ENCODE measurements around the gene PHACTR3.

PHACTR3 gene

GRCh38 chr20:59684685-59685242, 80.4 kb downstream of the PHACTR3 start:
- no peak for DNase-seq (ENCODE audit: low read depth, low spot score)
- TF ChIP-seq, protein P1, sequence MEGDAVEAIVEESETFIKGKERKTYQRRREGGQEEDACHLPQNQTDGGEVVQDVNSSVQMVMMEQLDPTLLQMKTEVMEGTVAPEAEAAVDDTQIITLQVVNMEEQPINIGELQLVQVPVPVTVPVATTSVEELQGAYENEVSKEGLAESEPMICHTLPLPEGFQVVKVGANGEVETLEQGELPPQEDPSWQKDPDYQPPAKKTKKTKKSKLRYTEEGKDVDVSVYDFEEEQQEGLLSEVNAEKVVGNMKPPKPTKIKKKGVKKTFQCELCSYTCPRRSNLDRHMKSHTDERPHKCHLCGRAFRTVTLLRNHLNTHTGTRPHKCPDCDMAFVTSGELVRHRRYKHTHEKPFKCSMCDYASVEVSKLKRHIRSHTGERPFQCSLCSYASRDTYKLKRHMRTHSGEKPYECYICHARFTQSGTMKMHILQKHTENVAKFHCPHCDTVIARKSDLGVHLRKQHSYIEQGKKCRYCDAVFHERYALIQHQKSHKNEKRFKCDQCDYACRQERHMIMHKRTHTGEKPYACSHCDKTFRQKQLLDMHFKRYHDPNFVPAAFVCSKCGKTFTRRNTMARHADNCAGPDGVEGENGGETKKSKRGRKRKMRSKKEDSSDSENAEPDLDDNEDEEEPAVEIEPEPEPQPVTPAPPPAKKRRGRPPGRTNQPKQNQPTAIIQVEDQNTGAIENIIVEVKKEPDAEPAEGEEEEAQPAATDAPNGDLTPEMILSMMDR (IDR thresholded peaks at IDR 0.05; ENCODE audit: insufficient read depth, low read length, missing control alignments), result no peak
- POLR2A ChIA-PET, result no interaction called here
- CTCF ChIA-PET, result no interaction called here
- H3K4me3 ChIP-seq (ENCODE audit: low read depth, low read length), result no peak overlapping the region

DNA sequence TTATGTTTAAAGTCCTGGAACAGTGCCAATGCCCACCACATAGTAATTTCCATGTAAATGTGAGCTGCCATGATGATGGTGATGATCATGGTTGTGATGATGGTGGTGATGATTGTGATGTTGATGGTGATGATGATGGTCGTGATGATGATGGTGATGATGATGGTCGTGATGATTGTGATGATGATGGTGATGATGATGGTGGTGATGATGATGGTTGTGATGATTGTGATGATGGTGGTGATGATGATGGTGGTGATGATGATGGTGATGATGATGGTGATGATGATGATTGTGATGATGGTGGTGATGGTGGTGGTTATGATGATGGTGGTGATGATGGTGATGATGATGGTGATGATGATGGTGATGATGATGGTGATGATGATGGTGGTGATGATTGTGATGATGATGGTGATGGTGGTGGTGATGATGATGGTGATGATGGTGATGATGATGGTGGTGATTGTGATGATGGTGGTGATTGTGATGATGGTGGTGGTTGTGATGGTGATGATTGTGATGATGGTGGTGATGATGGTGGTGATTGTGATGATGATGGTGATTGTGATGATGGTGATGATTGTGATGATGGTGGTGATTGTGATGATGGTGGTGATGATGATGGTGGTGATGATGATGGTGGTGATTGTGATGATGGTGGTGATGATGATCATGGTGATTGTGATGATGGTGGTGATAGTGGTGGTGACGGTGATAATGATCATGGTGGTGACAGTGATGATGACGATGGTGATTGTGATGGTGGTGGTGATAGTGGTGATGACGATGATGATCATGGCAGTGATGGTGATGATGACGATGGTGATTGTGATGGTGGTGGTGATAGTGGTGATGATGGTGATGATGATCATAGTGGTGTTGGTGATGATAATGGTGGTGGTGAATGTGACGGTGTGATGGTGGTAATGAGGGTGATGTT, 82.3 kb downstream of the PHACTR3 start:
- ChIA-PET CTCF (no interaction called here), POLR2A (no interaction called here)
- H3K4me3 ChIP-seq (ENCODE audit: low read depth, low read length), result no peak overlapping the region
- TF ChIP-seq, protein P1 (IDR thresholded peaks at IDR 0.05; ENCODE audit: insufficient read depth, low read length, missing control alignments), result no peak
- no peak for DNase-seq (ENCODE audit: low read depth, low spot score)

GRCh38 chr20:59688356-59688755, 84.0 kb downstream of the PHACTR3 start:
- CTCF ChIA-PET, result no interaction called here
- no peak overlapping the region for H3K4me3 ChIP-seq (ENCODE audit: low read depth, low read length)
- DNase-seq (ENCODE audit: low read depth, low spot score), result no peak
- TF ChIP-seq, protein P1 (IDR thresholded peaks at IDR 0.05; ENCODE audit: insufficient read depth, low read length, missing control alignments), result no peak
- POLR2A ChIA-PET, result no interaction called here

DNA sequence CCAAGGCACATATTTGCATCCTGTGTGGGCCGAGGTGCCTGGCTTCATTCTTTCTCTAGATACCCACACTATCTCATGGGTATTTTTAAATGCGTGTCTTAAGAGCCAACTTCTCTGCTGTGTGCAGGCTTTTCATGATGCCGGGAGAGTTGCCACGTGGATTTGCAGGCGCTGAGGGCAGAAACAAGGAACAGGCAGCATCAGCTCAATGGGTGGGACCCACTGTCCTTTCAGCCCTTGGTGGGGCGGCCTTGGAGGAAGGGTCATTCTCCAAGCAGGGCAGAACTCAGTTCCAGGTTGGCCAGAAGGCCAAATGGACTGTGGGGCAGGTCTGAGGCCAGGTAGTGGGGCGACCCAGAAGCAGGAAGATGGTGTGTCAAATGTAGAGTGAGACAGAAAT, 84.7 kb downstream of the PHACTR3 start:
- TF ChIP-seq, protein P1 (IDR thresholded peaks at IDR 0.05; ENCODE audit: insufficient read depth, low read length, missing control alignments), result no peak
- ChIA-PET POLR2A (no interaction called here), CTCF (no interaction called here)
- DNase-seq (ENCODE audit: low read depth, low spot score), result no peak
- H3K4me3 ChIP-seq (ENCODE audit: low read depth, low read length), result no peak overlapping the region

DNA sequence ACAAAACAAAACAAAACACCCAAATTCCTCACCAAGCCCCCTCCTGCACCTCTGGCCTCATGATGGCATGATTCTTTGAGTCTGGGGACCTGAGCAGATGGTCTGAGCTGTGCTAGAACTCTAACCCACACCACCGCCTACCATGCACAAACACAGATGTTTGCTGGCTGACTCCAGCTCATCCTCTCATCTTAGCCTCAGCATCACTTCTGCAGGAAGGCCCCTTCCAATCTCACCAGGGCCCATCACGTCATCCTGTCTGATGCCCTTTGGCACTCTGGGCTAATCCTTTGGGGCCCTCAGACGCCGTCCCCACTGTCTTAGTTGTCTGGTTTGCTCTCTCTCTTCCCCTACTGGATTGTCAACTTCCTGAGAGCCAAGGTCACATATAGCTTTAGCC, 85.8 kb downstream of the PHACTR3 start:
- TF ChIP-seq, protein P1 (IDR thresholded peaks at IDR 0.05; ENCODE audit: insufficient read depth, low read length, missing control alignments), result no peak
- CTCF ChIA-PET, result no interaction called here
- no peak for DNase-seq (ENCODE audit: low read depth, low spot score)

GRCh38 chr20:59690976-59691375, 86.6 kb downstream of the PHACTR3 start:
- no peak for DNase-seq (ENCODE audit: low read depth, low spot score)
- ChIA-PET CTCF (no interaction called here), POLR2A (no interaction called here)
- TF ChIP-seq, protein P1 (IDR thresholded peaks at IDR 0.05; ENCODE audit: insufficient read depth, low read length, missing control alignments), result no peak
- H3K4me3 ChIP-seq (ENCODE audit: low read depth, low read length), result no peak overlapping the region

More for the DNA sequence above, 85.8 kb downstream of the PHACTR3 start:
- POLR2A ChIA-PET, result no interaction called here
- no peak overlapping the region for H3K4me3 ChIP-seq (ENCODE audit: low read depth, low read length)
